Measurements from ENCODE around the gene GNRH2. TPM values are rescaled to one million over a fixed set of nuclear protein-coding genes. Genes with fewer than 3 reads are reported as not detected.
"Not testable (repeated sequence)": the region's sequence is repeated elsewhere in the genome, so short reads cannot be mapped to it uniquely, and the experiment has no call there.

The GNRH2 gene
- total RNA-seq, 1 experiment from 2014 or later: not detected

DNA sequence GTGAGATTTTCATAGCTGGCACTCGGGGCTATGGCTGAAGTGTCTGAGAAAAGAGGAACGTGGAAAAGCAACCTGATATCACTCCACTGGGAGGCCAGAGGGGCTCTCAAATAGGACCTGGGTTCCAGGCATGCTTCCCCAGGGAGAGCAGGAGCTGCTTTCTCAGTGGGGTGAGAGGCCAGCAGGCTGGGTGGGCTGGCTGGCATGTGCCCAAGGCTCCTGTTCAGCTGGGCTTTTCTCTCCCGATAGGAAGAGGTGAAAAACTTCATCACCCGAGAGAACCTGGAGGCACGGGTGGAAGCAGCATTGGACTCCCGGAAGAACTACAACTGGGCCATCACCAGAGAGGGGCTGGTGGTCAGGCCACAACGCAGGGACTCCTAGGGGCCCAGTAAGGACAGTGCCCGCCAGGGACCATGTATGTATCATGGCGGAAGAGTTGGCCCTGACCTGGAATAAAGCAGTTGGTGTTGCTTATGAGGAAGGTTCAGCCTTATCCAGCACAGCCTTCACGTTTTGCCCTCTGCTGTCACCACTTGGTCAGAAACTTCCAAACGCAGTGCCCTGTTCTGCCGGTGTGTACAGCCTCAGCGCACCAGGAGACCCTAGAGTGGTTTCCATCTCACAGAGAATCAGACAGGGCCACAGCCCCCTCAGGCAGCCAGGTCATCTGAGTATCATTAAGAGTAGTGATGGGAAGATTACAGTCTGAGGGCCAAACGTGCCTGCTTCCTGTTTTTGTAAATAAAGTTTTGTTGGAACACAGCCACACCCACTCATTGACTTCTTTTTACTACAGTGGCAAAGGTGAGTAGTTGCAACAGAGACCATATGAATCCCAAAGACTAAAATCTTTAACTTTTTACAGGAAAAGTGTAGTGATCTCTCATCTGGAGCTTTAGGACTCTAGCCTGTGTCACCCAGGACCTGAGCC, 4.3 kb downstream of the GNRH2 start:
- H3K36me3 ChIP-seq (ENCODE audit: control insufficient read depth, insufficient read depth, low read length): peaks cover 11% of the 10 kb centered on the region
- ChIA-PET CTCF (no interaction called here), POLR2A (no interaction called here)
- Mint-ChIP-seq H3K9me3 (ENCODE audit: unreplicated experiment) (no peaks in the 10 kb centered on the region), H3K36me3 (ENCODE audit: insufficient read depth, unreplicated experiment) (peaks cover 77% of the 10 kb centered on the region), H3K4me3 (ENCODE audit: unreplicated experiment) (peak overlapping the region; percentile 83), H3K27ac (ENCODE audit: unreplicated experiment) (no peak overlapping the region), H3K27me3 (ENCODE audit: insufficient read depth, unreplicated experiment) (no peaks in the 10 kb centered on the region), H3K4me1 (ENCODE audit: low read depth, unreplicated experiment) (peaks cover 8% of the 10 kb centered on the region)
- no peaks in the 10 kb centered on the region for H3K27me3 ChIP-seq (replicated peaks; ENCODE audit: control insufficient read depth, insufficient read depth, low read length)
- intact Hi-C loops (cut with micrococcal nuclease; ENCODE audit: unreplicated experiment): no loop called here
- TF ChIP-seq, protein P1, sequence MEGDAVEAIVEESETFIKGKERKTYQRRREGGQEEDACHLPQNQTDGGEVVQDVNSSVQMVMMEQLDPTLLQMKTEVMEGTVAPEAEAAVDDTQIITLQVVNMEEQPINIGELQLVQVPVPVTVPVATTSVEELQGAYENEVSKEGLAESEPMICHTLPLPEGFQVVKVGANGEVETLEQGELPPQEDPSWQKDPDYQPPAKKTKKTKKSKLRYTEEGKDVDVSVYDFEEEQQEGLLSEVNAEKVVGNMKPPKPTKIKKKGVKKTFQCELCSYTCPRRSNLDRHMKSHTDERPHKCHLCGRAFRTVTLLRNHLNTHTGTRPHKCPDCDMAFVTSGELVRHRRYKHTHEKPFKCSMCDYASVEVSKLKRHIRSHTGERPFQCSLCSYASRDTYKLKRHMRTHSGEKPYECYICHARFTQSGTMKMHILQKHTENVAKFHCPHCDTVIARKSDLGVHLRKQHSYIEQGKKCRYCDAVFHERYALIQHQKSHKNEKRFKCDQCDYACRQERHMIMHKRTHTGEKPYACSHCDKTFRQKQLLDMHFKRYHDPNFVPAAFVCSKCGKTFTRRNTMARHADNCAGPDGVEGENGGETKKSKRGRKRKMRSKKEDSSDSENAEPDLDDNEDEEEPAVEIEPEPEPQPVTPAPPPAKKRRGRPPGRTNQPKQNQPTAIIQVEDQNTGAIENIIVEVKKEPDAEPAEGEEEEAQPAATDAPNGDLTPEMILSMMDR (IDR thresholded peaks at IDR 0.05; ENCODE audit: insufficient read depth in 1 of 2, low read depth in 1 of 2, low read length in 1 of 2, severe bottlenecking in 1 of 2, unreplicated experiment in 1 of 2): no peak
- no peaks in the 10 kb centered on the region for H3K9me3 ChIP-seq
- TSS peak; percentile 67 for BruUV-seq (replicated peaks)
- peak overlapping the region; percentile 96 for H3K4me3 ChIP-seq (ENCODE audit: low read depth, low read length)
- DNase-seq: no peak
- H3K4me1 ChIP-seq: peaks cover 14% of the 10 kb centered on the region

DNA sequence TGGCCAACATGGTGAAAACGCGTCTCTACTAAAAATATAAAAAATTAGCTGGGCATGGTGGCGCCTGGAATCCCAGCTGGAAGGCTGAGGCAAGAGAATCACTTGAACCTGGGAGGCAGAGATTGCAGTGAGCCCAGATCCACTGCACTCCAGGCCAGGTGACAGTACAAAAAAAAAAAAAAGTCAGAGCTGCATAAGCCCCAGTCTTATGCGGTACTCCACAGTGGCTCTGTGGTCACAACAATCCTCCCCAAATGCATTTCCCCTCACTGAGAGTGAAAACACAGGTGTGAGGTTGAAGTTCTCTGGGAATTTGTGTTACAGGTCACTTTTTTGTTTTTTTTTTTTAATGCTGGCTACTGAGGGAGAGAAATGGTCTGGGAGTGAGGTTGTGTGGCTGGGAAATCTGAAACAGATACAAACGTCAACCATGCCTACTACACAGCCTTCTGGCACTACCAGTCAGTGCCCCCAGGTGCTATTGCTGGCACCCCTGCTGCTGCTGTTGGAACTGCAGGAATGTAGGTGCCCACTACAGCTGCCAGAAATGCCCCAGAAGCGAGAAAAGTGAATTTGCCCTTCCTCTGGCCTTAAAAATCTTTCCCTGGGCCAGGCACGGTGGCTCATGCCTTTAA, 8.1 kb downstream of the GNRH2 start:
- ChIA-PET CTCF (interaction anchor here (0.9 kb wide), 1 partner anchor 52 kb away, joined by 3 read pairs; no protein-coding TSS in a partner anchor), POLR2A (no interaction called here)
- Histone ChIP-seq H3K36me3 (ENCODE audit: control insufficient read depth, insufficient read depth, low read length) (peaks cover 11% of the 10 kb centered on the region), H3K4me3 (ENCODE audit: low read depth, low read length) (no peak overlapping the region), H3K27me3 (replicated peaks; ENCODE audit: control insufficient read depth, insufficient read depth, low read length) (no peaks in the 10 kb centered on the region), H3K4me1 (peaks cover 7% of the 10 kb centered on the region; the same call in 1 of the 2 replicates), H3K9me3 (no peaks in the 10 kb centered on the region)
- no peak overlapping the region for H3K4me3 Mint-ChIP-seq (ENCODE audit: unreplicated experiment)
- H3K27ac Mint-ChIP-seq (ENCODE audit: unreplicated experiment): no peak overlapping the region
- H3K36me3 Mint-ChIP-seq (ENCODE audit: insufficient read depth, unreplicated experiment): peaks cover 51% of the 10 kb centered on the region
- no peak for DNase-seq
- no peaks in the 10 kb centered on the region for H3K27me3 Mint-ChIP-seq (ENCODE audit: insufficient read depth, unreplicated experiment)
- intact Hi-C loops (cut with micrococcal nuclease; ENCODE audit: unreplicated experiment): loop anchor here (5.0 kb wide), 1 partner anchor 66 kb away; no protein-coding TSS in a partner anchor
- H3K4me1 Mint-ChIP-seq (ENCODE audit: low read depth, unreplicated experiment): peaks cover 6% of the 10 kb centered on the region
- no TSS peak for BruUV-seq (replicated peaks)
- TF ChIP-seq, protein P1 (IDR thresholded peaks at IDR 0.05; ENCODE audit: insufficient read depth in 1 of 2, low read depth in 1 of 2, low read length in 1 of 2, severe bottlenecking in 1 of 2, unreplicated experiment in 1 of 2): no peak
- no peaks in the 10 kb centered on the region for H3K9me3 Mint-ChIP-seq (ENCODE audit: unreplicated experiment)

DNA sequence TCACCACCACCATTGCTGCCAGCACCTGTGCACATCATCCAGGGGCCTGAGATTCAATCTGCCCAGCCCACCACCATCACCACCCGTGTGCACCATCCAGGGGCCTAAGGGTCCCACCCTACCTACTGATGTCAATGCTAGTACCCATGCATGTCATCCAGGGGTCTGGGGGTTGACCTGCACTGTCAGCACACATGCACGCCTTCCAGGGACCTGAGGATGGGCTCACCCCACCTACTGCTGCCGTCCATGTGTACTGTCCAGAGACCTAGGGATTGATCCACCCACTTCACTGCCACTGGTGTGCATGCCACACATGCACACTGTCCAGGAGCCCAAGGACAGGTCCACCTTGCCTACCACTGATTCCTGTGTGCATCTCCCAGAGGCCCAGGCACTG, 16.1 kb downstream of the GNRH2 start:
- CTCF ChIA-PET: no interaction called here
- H3K4me1 Mint-ChIP-seq (ENCODE audit: low read depth, unreplicated experiment): no peaks in the 10 kb centered on the region

DNA sequence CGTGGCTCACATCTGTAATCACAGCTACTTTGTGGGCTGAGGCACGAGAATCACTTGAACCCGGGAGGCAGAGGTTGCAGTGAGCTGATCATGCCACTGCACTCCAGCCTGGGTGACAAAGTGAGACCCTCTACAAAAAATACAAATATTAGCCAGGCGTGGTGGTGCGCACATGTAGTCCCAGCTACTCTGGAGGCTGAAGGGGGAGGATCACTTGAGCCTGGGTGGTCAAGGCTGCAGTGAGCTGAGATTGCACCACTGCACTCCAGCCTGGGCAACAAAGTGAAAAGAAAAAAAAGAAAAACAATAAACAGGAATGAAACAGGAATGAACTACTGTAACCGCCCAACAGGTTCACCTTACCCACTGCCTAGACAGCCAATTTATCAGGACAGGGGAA, 20.7 kb downstream of the GNRH2 start:
- H3K27ac Mint-ChIP-seq (ENCODE audit: unreplicated experiment); H3K36me3 Mint-ChIP-seq (ENCODE audit: insufficient read depth, unreplicated experiment); H3K9me3 ChIP-seq; BruUV-seq (replicated peaks); DNase-seq; CTCF ChIA-PET; H3K9me3 Mint-ChIP-seq (ENCODE audit: unreplicated experiment); H3K36me3 ChIP-seq (ENCODE audit: control insufficient read depth, insufficient read depth, low read length); H3K4me1 Mint-ChIP-seq (ENCODE audit: low read depth, unreplicated experiment); H3K4me3 ChIP-seq (ENCODE audit: low read depth, low read length); H3K4me3 Mint-ChIP-seq (ENCODE audit: unreplicated experiment); H3K27me3 ChIP-seq (replicated peaks; ENCODE audit: control insufficient read depth, insufficient read depth, low read length); H3K27me3 Mint-ChIP-seq (ENCODE audit: insufficient read depth, unreplicated experiment); intact Hi-C loops (cut with micrococcal nuclease; ENCODE audit: unreplicated experiment); POLR2A ChIA-PET: not testable (repeated sequence)
- H3K4me1 ChIP-seq: peaks cover 15% of the 10 kb centered on the region

More for the DNA sequence above, 16.1 kb downstream of the GNRH2 start:
- peaks cover 5% of the 10 kb centered on the region for H3K36me3 Mint-ChIP-seq (ENCODE audit: insufficient read depth, unreplicated experiment)
- intact Hi-C loops (cut with micrococcal nuclease; ENCODE audit: unreplicated experiment): no loop called here
- no peak overlapping the region for H3K4me3 Mint-ChIP-seq (ENCODE audit: unreplicated experiment)
- Histone ChIP-seq H3K9me3 (0 out of 2 replicates have a peak, but pooled peaks cover 5% of the 10 kb centered on the region), H3K36me3 (ENCODE audit: control insufficient read depth, insufficient read depth, low read length) (no peaks in the 10 kb centered on the region), H3K4me1 (peaks cover 9% of the 10 kb centered on the region), H3K4me3 (ENCODE audit: low read depth, low read length) (no peak overlapping the region), H3K27me3 (replicated peaks; ENCODE audit: control insufficient read depth, insufficient read depth, low read length) (no peaks in the 10 kb centered on the region)
- H3K27me3 Mint-ChIP-seq (ENCODE audit: insufficient read depth, unreplicated experiment): no peaks in the 10 kb centered on the region
- DNase-seq: no peak
- H3K9me3 Mint-ChIP-seq (ENCODE audit: unreplicated experiment): no peaks in the 10 kb centered on the region
- H3K27ac Mint-ChIP-seq (ENCODE audit: unreplicated experiment): peak overlapping the region; percentile 62
- TF ChIP-seq, protein P1 (IDR thresholded peaks at IDR 0.05; ENCODE audit: insufficient read depth in 1 of 2, low read depth in 1 of 2, low read length in 1 of 2, severe bottlenecking in 1 of 2, unreplicated experiment in 1 of 2): no peak
- POLR2A ChIA-PET: no interaction called here
- BruUV-seq (replicated peaks): no TSS peak

All from Caco-2 (cell line).